HG03060 (cell line): ENCODE results near the gene FNDC4.
A peak's percentile ranks its signal among the peaks of the same experiment; 100 is the strongest.

Experiments
- ATAC-seq: cut with Tn5 transposase; IDR thresholded peaks from one replicate; pipeline ENCODE4 v1.9.1; 2021; ENCODE audit warnings: low read depth, moderate number of reproducible peaks; ENCODE audit not compliant: unreplicated experiment

The FNDC4 gene

DNA sequence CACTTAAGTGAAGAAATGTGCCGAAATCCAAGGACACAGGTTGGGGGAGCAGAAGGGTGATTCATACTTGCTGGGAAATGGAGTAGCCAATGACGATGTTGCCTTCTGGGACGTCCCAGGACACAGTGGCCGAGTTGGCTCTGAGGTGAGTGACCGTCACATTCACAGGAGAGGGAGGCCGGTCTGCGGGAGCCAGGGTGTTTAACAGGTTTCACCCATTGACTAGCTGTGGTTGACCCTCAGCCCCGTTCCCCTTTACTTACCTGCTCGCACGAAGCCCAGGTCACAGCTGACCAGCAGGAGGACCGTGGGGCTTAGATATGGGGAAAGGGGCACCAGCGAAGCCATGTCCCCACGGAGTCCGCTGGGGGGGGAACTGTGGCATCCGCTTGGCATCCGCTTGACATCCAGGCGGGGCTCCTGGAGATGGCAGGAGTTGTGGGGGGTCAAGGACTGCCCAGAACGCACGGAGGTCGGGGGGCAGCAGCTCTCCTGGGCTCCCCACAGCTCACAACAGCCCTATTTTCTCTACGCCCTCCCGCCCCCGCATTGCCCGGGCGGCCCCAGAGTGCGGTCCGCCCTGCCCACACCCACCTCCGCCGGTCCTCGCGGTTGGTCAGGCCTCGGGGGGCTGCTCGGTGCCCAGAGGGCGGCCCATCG is 586 bp downstream of the FNDC4 start:
- no peak for ATAC-seq

DNA sequence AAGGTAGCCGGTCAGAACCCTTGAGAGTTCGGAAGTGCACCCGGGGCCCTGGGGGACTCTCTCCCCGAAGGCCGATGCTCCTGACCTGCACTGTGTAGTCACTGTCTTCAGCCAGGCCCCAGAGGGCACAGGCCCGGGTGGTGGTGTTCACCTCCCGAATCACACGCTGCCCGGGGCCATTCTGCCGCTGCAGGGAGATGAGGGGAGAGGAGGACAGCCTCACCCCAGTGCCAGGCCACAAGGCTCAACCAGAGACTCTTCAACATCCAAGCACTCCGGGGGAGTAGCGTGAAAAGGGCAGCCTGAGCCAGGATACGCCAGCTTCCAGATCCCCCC is 1.1 kb downstream of the FNDC4 start:
- no peak for ATAC-seq

DNA sequence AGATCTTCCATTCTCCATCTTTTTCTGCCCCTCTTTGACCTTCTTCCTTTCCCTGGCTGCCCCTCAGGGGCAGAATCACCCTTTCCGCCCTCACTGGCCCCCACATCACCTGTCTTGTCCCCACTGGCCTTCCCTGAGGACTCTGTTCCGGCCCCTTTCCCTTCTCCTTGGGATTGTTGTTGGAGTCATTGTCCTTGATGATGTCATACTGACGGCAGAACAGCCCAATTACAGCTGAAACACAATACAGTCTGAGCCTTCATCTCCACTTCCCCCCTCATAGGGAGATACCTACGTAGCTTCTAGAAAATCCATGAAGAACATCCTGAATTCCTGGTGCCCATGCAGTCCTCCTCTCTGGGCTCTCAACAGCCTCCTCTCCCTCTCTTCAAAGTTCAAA is 2.4 kb downstream of the FNDC4 start:
- no peak for ATAC-seq

GRCh38 chr2:27489498-27490397 is 5.3 kb downstream of the FNDC4 start, which contains the start of gene IFT172:
Gene IFT172 (minus strand): TSS chr2:27489743. CDS start chr2:27489653, 90 bp downstream.
- peak; percentile 91 for ATAC-seq

DNA sequence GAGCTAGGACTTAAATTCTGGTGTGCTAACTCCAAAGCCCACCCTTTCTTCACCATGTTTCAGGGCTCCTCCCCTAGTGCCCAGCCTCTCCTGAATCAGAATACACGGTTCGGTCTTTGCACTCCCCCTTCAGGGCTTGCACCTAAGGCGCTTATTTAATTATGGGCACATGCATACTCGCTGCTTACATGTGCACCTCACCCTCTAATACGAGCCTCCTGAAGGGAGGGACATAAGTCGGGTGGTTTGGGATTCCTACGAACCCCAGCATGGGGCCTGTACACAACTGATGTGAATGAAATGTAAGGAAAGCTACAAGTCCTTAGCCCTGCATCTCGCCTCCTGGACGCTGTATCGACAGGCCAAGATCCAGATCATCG is 5.9 kb downstream of the FNDC4 start:
- no peak for ATAC-seq

- no peak for ATAC-seq
Measured at GRCh38 chr2:27485496-27485895, 9.5 kb downstream of the FNDC4 start.

GRCh38 chr2:27471961-27472360 is 23.0 kb downstream of the FNDC4 start:
- no peak for ATAC-seq

- no peak for ATAC-seq
Measured at GRCh38 chr2:27464443-27464842, 30.6 kb downstream of the FNDC4 start.

- no peak for ATAC-seq
Measured at GRCh38 chr2:27461118-27461517, 33.9 kb downstream of the FNDC4 start.

DNA sequence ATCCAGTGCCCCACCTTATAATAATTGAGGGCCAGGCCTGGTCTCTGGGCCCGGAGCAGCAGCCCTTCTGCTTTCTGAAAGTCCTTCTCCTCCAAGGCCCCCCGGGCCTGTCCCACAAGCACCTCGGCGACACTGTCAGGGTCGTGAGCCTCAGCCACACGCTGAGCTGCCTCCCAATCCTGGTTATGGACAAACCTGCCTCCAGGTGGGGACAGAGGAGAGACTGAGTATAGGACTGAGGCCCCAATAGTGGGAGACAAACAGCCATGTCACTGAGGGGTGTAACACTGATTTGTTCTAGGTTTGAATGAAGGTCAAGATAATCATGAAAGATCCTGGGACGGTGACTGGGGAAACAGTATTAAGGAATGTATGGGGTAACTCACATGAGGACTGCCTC is 41.0 kb downstream of the FNDC4 start:
- ATAC-seq, result no peak

DNA sequence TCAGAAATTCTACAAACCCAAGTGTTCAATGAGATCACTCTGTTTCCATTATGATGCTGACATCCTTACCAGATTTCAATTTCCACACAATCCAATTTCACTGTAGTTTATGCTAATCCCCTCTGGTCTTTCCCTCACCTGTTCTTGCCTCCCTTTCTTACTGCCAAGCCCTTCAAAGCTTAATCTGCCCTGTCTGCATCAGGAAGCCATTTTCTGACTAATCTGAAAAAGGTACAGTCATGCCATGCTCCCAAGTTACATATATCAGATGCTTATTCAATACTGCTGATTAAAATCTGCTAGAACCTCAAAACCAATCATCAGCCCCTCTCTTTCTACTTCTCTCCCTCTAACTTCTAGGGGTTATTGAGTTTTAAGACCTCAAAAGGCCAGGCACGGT is 43.9 kb downstream of the FNDC4 start:
- ATAC-seq, result no peak

- ATAC-seq, result no peak
Measured at GRCh38 chr2:27448381-27448780, 46.6 kb downstream of the FNDC4 start.

- no peak for ATAC-seq
Measured at GRCh38 chr2:27446057-27446456, 48.9 kb downstream of the FNDC4 start.

- ATAC-seq, result no peak
Measured at GRCh38 chr2:27445615-27446014, 49.4 kb downstream of the FNDC4 start.

DNA sequence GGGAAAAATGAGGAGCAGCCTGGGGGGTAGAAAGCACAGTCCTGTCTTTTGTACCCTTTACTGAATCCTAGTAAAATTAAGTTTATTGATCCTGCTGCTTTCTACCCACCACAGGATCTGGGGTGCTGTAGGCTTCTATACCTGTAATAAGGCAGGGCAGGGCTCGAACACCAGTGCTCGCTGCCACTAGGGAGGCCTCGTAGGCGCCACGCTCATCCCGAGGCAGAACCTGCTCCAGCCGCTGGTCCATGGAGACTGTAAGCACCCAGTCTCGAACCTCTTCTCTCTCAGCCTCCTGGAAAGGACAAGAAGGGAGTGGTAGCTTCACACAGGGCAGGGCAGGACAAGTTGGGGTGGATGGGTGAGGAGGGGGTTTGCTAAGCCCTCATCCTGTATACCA is 49.8 kb downstream of the FNDC4 start:
- no peak for ATAC-seq

- ATAC-seq, result no peak
Measured at GRCh38 chr2:27442920-27443282, 52.1 kb downstream of the FNDC4 start.

GRCh38 chr2:27441958-27442919 is 52.8 kb downstream of the FNDC4 start, which contains the start of gene KRTCAP3:
Gene KRTCAP3 (plus strand): TSS chr2:27442381. CDS start chr2:27442413, 32 bp downstream.
- ATAC-seq, result no peak
